MM.1S (cell line): ENCODE data around the gene C12orf60.

ENCODE experiments used
- DNase-seq: peaks from one replicate; pipeline ENCODE4 v3.0.0-alpha.2; 2015
- H2AFZ ChIP-seq: fragments of 300-600 bp; sonication (generic); 2 replicates; pipeline ENCODE4 v1.6.0; 2016; ENCODE audit warnings: antibody characterized with exemption, low read length
- H3F3A ChIP-seq: fragments of 300-600 bp; sonication (generic); 2 replicates; pipeline ENCODE4 v1.6.1; 2016; ENCODE audit warnings: mild to moderate bottlenecking, antibody characterized with exemption, low read length, moderate library complexity, mixed read lengths; ENCODE audit not compliant: insufficient read depth
- H3K27ac ChIP-seq: fragments of 300-600 bp; sonication (generic); 2 replicates; pipeline ENCODE4 v1.5.1; 2016; ENCODE audit warnings: mild to moderate bottlenecking, low read length
- H3K27me3 ChIP-seq: fragments of 300-600 bp; sonication (generic); replicated peaks from 2 replicates; pipeline ENCODE4 v1.6.0; 2016; ENCODE audit warnings: low read length; ENCODE audit not compliant: insufficient read depth
- H3K36me3 ChIP-seq: fragments of 300-600 bp; sonication (generic); replicated peaks from 2 replicates; pipeline ENCODE4 v1.6.1; 2016; ENCODE audit warnings: mild to moderate bottlenecking, low read length, mixed read lengths; ENCODE audit not compliant: insufficient read depth
- H3K4me1 ChIP-seq: fragments of 300-600 bp; sonication (generic); 2 replicates; pipeline ENCODE4 v1.6.1; 2016; ENCODE audit warnings: low read length, mixed read lengths
- H3K4me2 ChIP-seq: fragments of 300-600 bp; sonication (generic); 2 replicates; pipeline ENCODE4 v1.6.0; 2016; ENCODE audit warnings: low read depth, low read length
- H3K4me3 ChIP-seq: fragments of 300-600 bp; sonication (generic); 2 replicates; pipeline ENCODE4 v1.5.1; 2016; ENCODE audit warnings: low read length, mixed read lengths
- H3K79me2 ChIP-seq: fragments of 300-600 bp; sonication (generic); 2 replicates; pipeline ENCODE4 v1.6.1; 2016; ENCODE audit warnings: mixed run types, low read length, mixed read lengths
- H3K9ac ChIP-seq: fragments of 300-600 bp; sonication (generic); 2 replicates; pipeline ENCODE4 v1.6.1; 2016; ENCODE audit warnings: low read length, mixed read lengths
- H3K9me2 ChIP-seq: fragments of 300-600 bp; sonication (generic); replicated peaks from 2 replicates; pipeline ENCODE4 v1.6.1; 2016; ENCODE audit warnings: mild to moderate bottlenecking, low read length, mixed read lengths; ENCODE audit not compliant: insufficient read depth
- H3K9me3 ChIP-seq: fragments of 300-600 bp; sonication (generic); replicated peaks from 2 replicates; pipeline ENCODE4 v1.6.1; 2016; ENCODE audit warnings: mild to moderate bottlenecking, low read length, mixed read lengths; ENCODE audit not compliant: insufficient read depth
- H4K20me1 ChIP-seq: fragments of 300-600 bp; sonication (generic); 2 replicates; pipeline ENCODE4 v1.6.1; 2016; ENCODE audit warnings: mild to moderate bottlenecking, low read length, moderate library complexity, mixed read lengths; ENCODE audit not compliant: insufficient read depth
- CTCF ChIP-seq: fragments of 300-600 bp; sonication (generic); IDR thresholded peaks from 2 replicates; pipeline ENCODE4 v1.5.1; 2016; ENCODE audit warnings: antibody characterized with exemption, low read length, mixed read lengths
- EZH2 ChIP-seq: fragments of 300-600 bp; sonication (generic); optimal IDR thresholded peaks from 2 replicates; pipeline ENCODE3; 2017; ENCODE audit warnings: low read depth, mild to moderate bottlenecking, antibody characterized with exemption, low read length, mixed read lengths
- EZH2phosphoT487 ChIP-seq: fragments of 300-600 bp; sonication (generic); IDR thresholded peaks from 2 replicates; pipeline ENCODE4 v1.6.1; 2018; ENCODE audit warnings: antibody characterized with exemption, low read length

The C12orf60 gene

GRCh38 chr12:14803830-14804160 lies 325 bp downstream of the C12orf60 start:
- TF ChIP-seq EZH2phosphoT487, result no peak
- TF ChIP-seq EZH2, result no peak
- no peak for TF ChIP-seq CTCF
- H3F3A ChIP-seq, result no peaks in the 10 kb centered on the region; the same call in 1 of the 2 replicates
- no peaks in the 10 kb centered on the region for H3K27me3 ChIP-seq
- H3K4me3 ChIP-seq, result peak overlapping the region; percentile 89
- H3K36me3 ChIP-seq, result peaks cover 4% of the 10 kb centered on the region; the same call in 1 of the 2 replicates
- H3K4me1 ChIP-seq, result peaks cover 12% of the 10 kb centered on the region; the same call in 1 of the 2 replicates
- H4K20me1 ChIP-seq, result no peaks in the 10 kb centered on the region
- H3K27ac ChIP-seq, result peak overlapping the region; percentile 74; the same call in 1 of the 2 replicates
- H2AFZ ChIP-seq, result peak overlapping the region; percentile 64
- peak overlapping the region; percentile 79 for H3K4me2 ChIP-seq
- no peak for DNase-seq
- H3K9ac ChIP-seq, result peak overlapping the region; percentile 54
- peaks cover 44% of the 10 kb centered on the region for H3K79me2 ChIP-seq
- no peaks in the 10 kb centered on the region for H3K9me3 ChIP-seq
- H3K9me2 ChIP-seq, result no peaks in the 10 kb centered on the region

- H3K4me2 ChIP-seq, result no peak overlapping the region
- H3K9me2 ChIP-seq, result no peaks in the 10 kb centered on the region
- no peak overlapping the region for H2AFZ ChIP-seq
- no peaks in the 10 kb centered on the region for H3K27me3 ChIP-seq
- H3K9ac ChIP-seq, result no peak overlapping the region
- no peak overlapping the region for H3K4me3 ChIP-seq
- H3F3A ChIP-seq, result no peaks in the 10 kb centered on the region
- TF ChIP-seq EZH2 (no peak), EZH2phosphoT487 (no peak), CTCF (no peak)
- peaks cover 4% of the 10 kb centered on the region; the same call in 1 of the 2 replicates for H3K4me1 ChIP-seq
- H3K9me3 ChIP-seq, result no peaks in the 10 kb centered on the region
- H3K36me3 ChIP-seq, result no peaks in the 10 kb centered on the region
- no peak overlapping the region for H3K27ac ChIP-seq
- peak; percentile 8 for DNase-seq
- no peaks in the 10 kb centered on the region for H3K79me2 ChIP-seq
- H4K20me1 ChIP-seq, result no peaks in the 10 kb centered on the region
Measured at GRCh38 chr12:14810167-14810952, 6.9 kb downstream of the C12orf60 start.

- Histone ChIP-seq H3K36me3 (no peaks in the 10 kb centered on the region), H4K20me1 (no peaks in the 10 kb centered on the region), H3K4me3 (no peak overlapping the region), H3K4me1 (peaks cover 4% of the 10 kb centered on the region; the same call in 1 of the 2 replicates), H3K79me2 (no peaks in the 10 kb centered on the region), H3K9me3 (no peaks in the 10 kb centered on the region), H2AFZ (no peak overlapping the region), H3F3A (no peaks in the 10 kb centered on the region), H3K27ac (no peak overlapping the region), H3K27me3 (no peaks in the 10 kb centered on the region), H3K9ac (no peak overlapping the region), H3K9me2 (no peaks in the 10 kb centered on the region), H3K4me2 (no peak overlapping the region)
- DNase-seq, result peak; percentile 45
- no peak for TF ChIP-seq EZH2phosphoT487
- TF ChIP-seq EZH2, result no peak
- peak; percentile 46 for TF ChIP-seq CTCF
Measured at GRCh38 chr12:14810953-14811483, 7.5 kb downstream of the C12orf60 start.
